ENCODE results near the gene D2HGDH. TPM values are rescaled to one million over a fixed set of nuclear protein-coding genes. Genes with fewer than 3 reads are reported as not detected.
A peak's percentile ranks its signal among the peaks of the same experiment; 100 is the strongest.

The D2HGDH gene
- total and polyA plus RNA-seq, 7 donors: 14.1 to 31.0 (median 20.3) TPM

GRCh38 chr2:241708879-241709278 is 25.6 kb upstream of the D2HGDH start:
- ATAC-seq (no peak), DNase-seq (peak in 1 of 2 donors; percentile 6)
- Histone ChIP-seq H3K27ac (no peak overlapping the region), H3K4me3 (no peak overlapping the region), H3K36me3 (ENCODE audit: insufficient read depth in 1 of 2, low read depth in 1 of 2) (peaks cover 3 to 88% of the 10 kb centered on the region in 2 donors), H3K27me3 (ENCODE audit: insufficient read depth in 3 of 3, low read length in 2 of 3) (no peaks in the 10 kb centered on the region), H3K4me1 (no peaks in the 10 kb centered on the region), H3K9me3 (peaks cover 5% of the 10 kb centered on the region)
- TF ChIP-seq, protein P1, sequence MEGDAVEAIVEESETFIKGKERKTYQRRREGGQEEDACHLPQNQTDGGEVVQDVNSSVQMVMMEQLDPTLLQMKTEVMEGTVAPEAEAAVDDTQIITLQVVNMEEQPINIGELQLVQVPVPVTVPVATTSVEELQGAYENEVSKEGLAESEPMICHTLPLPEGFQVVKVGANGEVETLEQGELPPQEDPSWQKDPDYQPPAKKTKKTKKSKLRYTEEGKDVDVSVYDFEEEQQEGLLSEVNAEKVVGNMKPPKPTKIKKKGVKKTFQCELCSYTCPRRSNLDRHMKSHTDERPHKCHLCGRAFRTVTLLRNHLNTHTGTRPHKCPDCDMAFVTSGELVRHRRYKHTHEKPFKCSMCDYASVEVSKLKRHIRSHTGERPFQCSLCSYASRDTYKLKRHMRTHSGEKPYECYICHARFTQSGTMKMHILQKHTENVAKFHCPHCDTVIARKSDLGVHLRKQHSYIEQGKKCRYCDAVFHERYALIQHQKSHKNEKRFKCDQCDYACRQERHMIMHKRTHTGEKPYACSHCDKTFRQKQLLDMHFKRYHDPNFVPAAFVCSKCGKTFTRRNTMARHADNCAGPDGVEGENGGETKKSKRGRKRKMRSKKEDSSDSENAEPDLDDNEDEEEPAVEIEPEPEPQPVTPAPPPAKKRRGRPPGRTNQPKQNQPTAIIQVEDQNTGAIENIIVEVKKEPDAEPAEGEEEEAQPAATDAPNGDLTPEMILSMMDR (IDR thresholded peaks at IDR 0.05): no peak
- intact Hi-C loops (cut with DNase I): no loop called here
- WGBS, 3 donors: 88 to 94% (median 88%) methylated on average over 10 of the region's 10 CpGs

- Histone ChIP-seq H3K4me1 (no peaks in the 10 kb centered on the region), H3K9me3 (no peaks in the 10 kb centered on the region), H3K27ac (no peak overlapping the region), H3K27me3 (ENCODE audit: insufficient read depth in 3 of 3, low read length in 2 of 3) (no peaks in the 10 kb centered on the region), H3K36me3 (ENCODE audit: insufficient read depth in 1 of 2, low read depth in 1 of 2) (peaks cover 8 to 92% of the 10 kb centered on the region in 2 donors), H3K4me3 (no peak overlapping the region)
- WGBS, 3 donors: 93 to 96% (median 95%) methylated on average over 16 of the region's 16 CpGs
- intact Hi-C loops (cut with DNase I): no loop called here
- TF ChIP-seq, protein P1 (IDR thresholded peaks at IDR 0.05): no peak
- ATAC-seq (no peak), DNase-seq (no peak)
These were observed 15.3 kb upstream of the D2HGDH start for GRCh38 chr2:241719093-241719492.

- Histone ChIP-seq H3K9me3 (no peaks in the 10 kb centered on the region), H3K4me3 (no peak overlapping the region), H3K4me1 (no peaks in the 10 kb centered on the region), H3K36me3 (ENCODE audit: insufficient read depth in 1 of 2, low read depth in 1 of 2) (peaks cover 8 to 92% of the 10 kb centered on the region in 2 donors), H3K27ac (no peak overlapping the region), H3K27me3 (ENCODE audit: insufficient read depth in 3 of 3, low read length in 2 of 3) (no peaks in the 10 kb centered on the region)
- intact Hi-C loops (cut with DNase I): no loop called here
- TF ChIP-seq, protein P1 (IDR thresholded peaks at IDR 0.05): no peak
- no peak for DNase-seq
- ATAC-seq: peak in 1 of 4 donors; percentile 18
- 92 to 97% (median 94%) methylated on average over 18 to 19 of the region's 19 CpGs for WGBS, 3 donors
These were observed 14.3 kb upstream of the D2HGDH start for GRCh38 chr2:241720099-241720498.

GRCh38 chr2:241720560-241720959 is 13.9 kb upstream of the D2HGDH start:
- H3K27me3 ChIP-seq (ENCODE audit: insufficient read depth in 3 of 3, low read length in 2 of 3): no peaks in the 10 kb centered on the region
- intact Hi-C loops (cut with DNase I): no loop called here
- peaks cover 8 to 91% of the 10 kb centered on the region in 2 donors for H3K36me3 ChIP-seq (ENCODE audit: insufficient read depth in 1 of 2, low read depth in 1 of 2)
- H3K4me3 ChIP-seq: no peak overlapping the region
- H3K4me1 ChIP-seq: no peaks in the 10 kb centered on the region
- 87 to 94% (median 92%) methylated on average over 15 of the region's 15 CpGs for WGBS, 3 donors
- no peaks in the 10 kb centered on the region for H3K9me3 ChIP-seq
- ATAC-seq: peak in 1 of 4 donors; percentile 17
- TF ChIP-seq, protein P1 (IDR thresholded peaks at IDR 0.05): no peak
- no peak overlapping the region for H3K27ac ChIP-seq
- DNase-seq: no peak

DNA sequence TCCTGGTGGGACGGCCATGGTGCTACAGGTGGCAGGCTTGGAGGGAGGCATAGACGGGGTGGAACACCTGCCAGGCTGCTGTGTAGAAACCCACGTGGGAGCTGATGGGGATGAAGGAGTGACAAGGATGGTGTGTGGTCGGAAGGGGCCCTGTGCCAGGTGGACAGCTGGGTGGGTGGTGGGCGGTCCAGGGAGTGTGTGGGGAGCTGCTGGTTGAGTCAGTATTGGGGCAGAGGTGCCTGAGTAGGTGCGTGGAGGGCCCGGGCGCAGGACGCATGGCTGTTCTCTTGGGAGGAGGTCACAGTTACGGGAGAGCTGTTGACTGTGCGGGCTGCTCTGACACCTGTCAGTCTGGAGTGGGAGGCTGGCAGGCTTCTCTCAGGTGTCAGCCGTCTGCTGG is 12.6 kb upstream of the D2HGDH start:
- TF ChIP-seq, protein P1 (IDR thresholded peaks at IDR 0.05): no peak
- no peaks in the 10 kb centered on the region for H3K9me3 ChIP-seq
- DNase-seq (no peak), ATAC-seq (no peak)
- H3K27ac ChIP-seq: no peak overlapping the region
- intact Hi-C loops (cut with DNase I): no loop called here
- 84 to 93% (median 84%) methylated on average over 12 of the region's 12 CpGs for WGBS, 3 donors
- peaks cover 8 to 91% of the 10 kb centered on the region in 2 donors for H3K36me3 ChIP-seq (ENCODE audit: insufficient read depth in 1 of 2, low read depth in 1 of 2)
- H3K4me3 ChIP-seq: no peak overlapping the region
- no peaks in the 10 kb centered on the region for H3K27me3 ChIP-seq (ENCODE audit: insufficient read depth in 3 of 3, low read length in 2 of 3)
- no peaks in the 10 kb centered on the region for H3K4me1 ChIP-seq

Measured in psoas muscle (tissue), 8 donors.